Type B pancreatic cell (in vitro differentiated cells): ENCODE results near the gene SUPT3H. TPM values are rescaled to one million over a fixed set of nuclear protein-coding genes. Genes with fewer than 3 reads are reported as not detected.

Experiments used
- DNase-seq: peaks from one replicate; pipeline ENCODE4 v3.0.0; 2021; ENCODE audit warnings: mixed read lengths; ENCODE audit not compliant: unreplicated experiment; ENCODE audit errors: extremely low spot score
- H3K27ac Mint-ChIP-seq: 2 replicates; pipeline ENCODE4 v1.8.0; 2021; ENCODE audit warnings: mild to moderate bottlenecking, mixed read lengths
- H3K27me3 Mint-ChIP-seq: 2 replicates; pipeline ENCODE4 v1.8.0; 2021; ENCODE audit warnings: mixed read lengths
- H3K36me3 Mint-ChIP-seq: 2 replicates; pipeline ENCODE4 v1.8.0; 2021; ENCODE audit warnings: mixed read lengths
- H3K4me1 Mint-ChIP-seq: one replicate; pipeline ENCODE4 v1.8.0; 2021; ENCODE audit warnings: mixed read lengths; ENCODE audit not compliant: unreplicated experiment
- H3K4me3 Mint-ChIP-seq: 2 replicates; pipeline ENCODE4 v1.8.0; 2021; ENCODE audit warnings: mild to moderate bottlenecking, mixed read lengths
- H3K9me3 Mint-ChIP-seq: 2 replicates; pipeline ENCODE4 v1.8.0; 2021; ENCODE audit warnings: mixed read lengths
- CTCF ChIP-seq: fragments of 200-600 bp; sonication (generic); conservative IDR thresholded peaks from 2 replicates; pipeline ENCODE4 v1.5.0; 2021; ENCODE audit warnings: antibody characterized with exemption, mild to moderate bottlenecking
- total RNA-seq: library from RNA; stranded (reverse); gene quantifications from 2 replicates; pipeline ENCODE4 v1.2.1, GENCODE V29; 2021; ENCODE audit warnings: low replicate concordance

The SUPT3H gene
- total RNA-seq, 1 donor from 2014 or later = 18.4 TPM

- H3K27me3 Mint-ChIP-seq = no peaks in the 10 kb centered on the region
- no peak for DNase-seq
- TF ChIP-seq CTCF = no peak
Observed at GRCh38 chr6:44855562-44856411, 521.9 kb downstream of the SUPT3H start.

DNA sequence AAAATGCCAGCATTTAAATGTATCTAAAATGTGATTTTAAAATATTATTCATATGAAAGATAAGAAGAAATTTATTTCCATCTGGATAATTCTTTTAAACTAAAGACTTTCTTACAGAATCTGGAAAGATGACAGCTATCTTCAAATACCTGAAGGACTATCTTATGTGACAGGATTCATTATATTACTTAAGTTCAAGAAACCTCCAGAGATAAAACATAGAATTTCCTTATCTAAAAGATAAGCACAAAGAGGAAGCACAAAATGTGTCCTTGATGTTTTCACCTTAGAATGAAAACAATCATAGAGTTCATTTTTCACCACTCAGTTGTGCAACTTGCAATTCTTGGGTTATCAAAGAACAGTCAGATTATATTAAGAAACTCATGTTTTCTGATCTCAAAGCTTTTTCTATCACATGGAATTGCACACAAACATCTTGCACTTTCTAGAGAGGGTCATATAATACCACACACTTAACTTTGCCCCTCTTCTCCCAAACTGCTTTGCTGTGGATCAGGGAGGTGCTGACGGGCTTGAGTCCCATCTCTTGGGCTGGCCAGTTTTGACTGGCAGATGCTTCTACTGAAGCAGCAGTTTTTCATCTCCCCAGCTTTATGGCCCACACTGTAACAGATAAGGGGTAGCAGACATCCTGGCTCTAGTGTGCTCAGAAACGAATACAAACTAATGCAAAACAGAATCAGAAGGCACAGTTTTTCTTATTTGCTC lies 522.9 kb downstream of the SUPT3H start:
- no peaks in the 10 kb centered on the region for H3K27me3 Mint-ChIP-seq
- H3K9me3 Mint-ChIP-seq = no peaks in the 10 kb centered on the region
- TF ChIP-seq CTCF = no peak

More at GRCh38 chr6:44855562-44856411, 521.9 kb downstream of the SUPT3H start:
- peaks cover 24% of the 10 kb centered on the region for H3K4me1 Mint-ChIP-seq
- H3K4me3 Mint-ChIP-seq = no peak overlapping the region
- H3K27ac Mint-ChIP-seq = no peak overlapping the region
- H3K9me3 Mint-ChIP-seq = no peaks in the 10 kb centered on the region
- no peaks in the 10 kb centered on the region for H3K36me3 Mint-ChIP-seq

GRCh38 chr6:44851176-44851575 lies 526.6 kb downstream of the SUPT3H start:
- Mint-ChIP-seq H3K4me3 (no peak overlapping the region), H3K36me3 (no peaks in the 10 kb centered on the region), H3K9me3 (peaks cover 3% of the 10 kb centered on the region), H3K27ac (no peak overlapping the region), H3K27me3 (no peaks in the 10 kb centered on the region), H3K4me1 (peaks cover 12% of the 10 kb centered on the region)
- TF ChIP-seq CTCF = no peak
- no peak for DNase-seq

More for the DNA sequence above, 522.9 kb downstream of the SUPT3H start:
- H3K4me1 Mint-ChIP-seq = peaks cover 18% of the 10 kb centered on the region
- H3K4me3 Mint-ChIP-seq = no peak overlapping the region
- no peak overlapping the region for H3K27ac Mint-ChIP-seq
- no peak for DNase-seq
- no peaks in the 10 kb centered on the region for H3K36me3 Mint-ChIP-seq

DNA sequence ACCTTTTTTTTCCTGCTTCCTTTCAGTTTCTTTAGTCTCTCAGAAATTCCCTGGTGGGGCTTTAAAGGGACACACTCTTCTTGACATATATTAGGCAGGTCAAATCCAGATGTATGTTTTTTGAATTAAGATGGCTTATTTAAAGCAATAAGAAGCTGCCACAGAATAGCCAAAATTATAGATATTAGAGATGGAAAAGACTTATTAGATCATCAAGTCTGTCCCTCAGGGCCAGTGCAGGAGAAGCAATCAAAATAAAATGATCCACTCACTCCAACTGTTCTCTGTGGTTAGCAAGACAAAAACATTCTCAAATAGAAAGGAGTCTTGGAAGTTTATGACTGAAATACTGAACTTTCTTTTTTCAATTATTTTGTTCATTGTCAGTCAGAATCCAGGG lies 527.4 kb downstream of the SUPT3H start:
- DNase-seq = no peak
- Mint-ChIP-seq H3K4me3 (no peak overlapping the region), H3K27ac (no peak overlapping the region), H3K36me3 (no peaks in the 10 kb centered on the region), H3K4me1 (peaks cover 3% of the 10 kb centered on the region), H3K27me3 (no peaks in the 10 kb centered on the region), H3K9me3 (peaks cover 3% of the 10 kb centered on the region)
- TF ChIP-seq CTCF = no peak

DNA sequence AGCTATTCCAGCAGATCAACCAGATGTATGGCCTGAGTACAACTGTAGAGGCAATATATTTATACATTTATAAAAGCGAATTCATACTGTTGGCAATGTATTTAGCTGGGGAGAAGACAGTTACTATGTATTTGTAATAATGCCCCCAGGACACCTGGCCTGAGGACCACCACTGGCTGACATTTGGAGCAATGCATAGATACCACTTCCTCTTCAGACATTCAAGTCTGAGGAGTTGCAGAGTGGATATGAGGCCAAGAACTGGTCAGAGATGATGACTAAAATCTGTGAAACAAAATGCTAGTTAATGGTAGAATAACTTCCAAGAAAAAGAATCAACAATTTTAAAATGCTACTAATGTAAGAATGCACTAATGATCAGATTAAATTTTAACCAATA lies 527.9 kb downstream of the SUPT3H start:
- DNase-seq = no peak
- Mint-ChIP-seq H3K36me3 (no peaks in the 10 kb centered on the region), H3K4me3 (no peak overlapping the region), H3K9me3 (peaks cover 3% of the 10 kb centered on the region), H3K4me1 (no peaks in the 10 kb centered on the region), H3K27me3 (no peaks in the 10 kb centered on the region), H3K27ac (no peak overlapping the region)
- no peak for TF ChIP-seq CTCF
